A549 (cell line): ENCODE measurements around the gene HBZ. TPM values are rescaled to one million over a fixed set of nuclear protein-coding genes. Genes with fewer than 3 reads are reported as not detected.

Experiments used
- ATAC-seq, 2 experiments: fragments of 200-7000 bp in 1 of 2; fragments of >200 bp in 1 of 2; cut with Nextera tagmentation in 1 of 2; cut with Tn5 transposase in 1 of 2; 3 replicates each; pipeline versions ENCODE4 v1.8.0 to v1.9.1; 2018 to 2020; ENCODE audit warnings: mild to moderate bottlenecking in 1 of 2, moderate library complexity in 1 of 2
- CTCF ChIA-PET: fragments of 300-600 bp; sonication (Branson Sonifier 250); formaldehyde crosslinking; extraction: SDS; loops from one replicate; lab custom pipeline; 2021; ENCODE audit warnings: antibody characterized with exemption, inconsistent platforms; lab: Yijun Ruan, JAX
- POLR2A ChIA-PET: fragments of 350-600 bp; formaldehyde crosslinking; extraction: SDS; loops from one replicate; lab custom pipeline; 2021; ENCODE audit warnings: antibody characterized with exemption, inconsistent platforms; lab: Yijun Ruan, JAX
- DNase-seq, 2 experiments: peaks; one replicate each; pipeline versions ENCODE4 v3.0.0 to v3.0.0-alpha.2; 2011 to 2016; ENCODE audit warnings: low read depth in 1 of 2, low spot score in 1 of 2
- FAIRE-seq: peaks from 2 replicates; lab custom pipeline; 2011; peaks lifted over from hg19 to GRCh38; lab: Jason Lieb, UNC
- H3K27ac ChIP-seq, 2 experiments: fragments of >200 bp; sonication (Bioruptor Twin); formaldehyde crosslinking; 3 replicates each; pipeline ENCODE4 v1.5.1; 2016 to 2017
- H3K4me1 ChIP-seq: fragments of >200 bp; sonication (Bioruptor Twin); formaldehyde crosslinking; 3 replicates; pipeline ENCODE4 v1.6.1; 2016
- H3K4me2 ChIP-seq: fragments of >200 bp; sonication (Bioruptor Twin); formaldehyde crosslinking; 3 replicates; pipeline ENCODE4 v1.6.1; 2016
- H3K4me3 ChIP-seq: fragments of >200 bp; sonication (Bioruptor Twin); formaldehyde crosslinking; 3 replicates; pipeline ENCODE4 v1.5.1; 2016
- H3K9me3 ChIP-seq: fragments of >200 bp; sonication (Bioruptor Twin); formaldehyde crosslinking; 3 replicates; pipeline ENCODE4 v1.6.1; 2016
- CBX8 ChIP-seq: fragments of 200-600 bp; sonication (generic); IDR thresholded peaks from 2 replicates; pipeline ENCODE4 v1.6.1; 2016
- EHF ChIP-seq: fragments of 250-450 bp; sonication (Bioruptor Pico); IDR thresholded peaks from 2 replicates; pipeline ENCODE4 v1.5.0; 2020; ENCODE audit warnings: mild to moderate bottlenecking
- EHMT2 ChIP-seq: fragments of 200-600 bp; sonication (generic); IDR thresholded peaks from 2 replicates; pipeline ENCODE4 v1.6.1; 2016; ENCODE audit warnings: antibody characterized with exemption, low read depth, mild to moderate bottlenecking, moderate library complexity
- ESRRA ChIP-seq: fragments of 150-350 bp; IDR thresholded peaks from 2 replicates; pipeline ENCODE4 v1.6.1; 2014; ENCODE audit warnings: mild to moderate bottlenecking, low read length, borderline replicate concordance
- HOXA7 ChIP-seq: fragments of 250-450 bp; sonication (Bioruptor Pico); IDR thresholded peaks from 2 replicates; pipeline ENCODE4 v1.5.0; 2020; ENCODE audit warnings: mild to moderate bottlenecking, moderate library complexity
- JUNB ChIP-seq: fragments of >200 bp; sonication (Bioruptor Twin); formaldehyde crosslinking; IDR thresholded peaks from 2 replicates; pipeline ENCODE4 v1.6.1; 2016
- MAFK ChIP-seq: fragments of 450-650 bp; IDR thresholded peaks from 2 replicates; pipeline ENCODE4 v1.6.1; 2014; ENCODE audit not compliant: partially characterized antibody
- MAZ ChIP-seq: fragments of 150-350 bp; IDR thresholded peaks from 2 replicates; pipeline ENCODE4 v1.6.1; 2014; ENCODE audit warnings: antibody characterized with exemption, low read depth, low read length, borderline replicate concordance
- PHF8 ChIP-seq: fragments of 200-600 bp; sonication (generic); IDR thresholded peaks from 2 replicates; pipeline ENCODE4 v1.6.1; 2016; ENCODE audit warnings: low read depth, mild to moderate bottlenecking, antibody characterized with exemption, moderate library complexity, borderline replicate concordance
- POLR2A ChIP-seq: IDR thresholded peaks from 2 replicates; pipeline ENCODE4 v1.6.1; 2012; ENCODE audit warnings: mild to moderate bottlenecking, low read length
- POLR2AphosphoS2 ChIP-seq: conservative IDR thresholded peaks from 2 replicates; pipeline ENCODE4 v1.6.1; 2012; ENCODE audit warnings: low read length, improper control_type of control experiment, inconsistent platforms
- RCOR1 ChIP-seq: fragments of 150-350 bp; IDR thresholded peaks from 2 replicates; pipeline ENCODE4 v1.6.1; 2014; ENCODE audit warnings: antibody characterized with exemption, low read length, low read depth
- TP53 ChIP-seq: fragments of 250-450 bp; sonication (Bioruptor Pico); IDR thresholded peaks from 2 replicates; pipeline ENCODE4 v1.5.0; 2021; ENCODE audit warnings: mild to moderate bottlenecking, moderate library complexity
- ZNF302 ChIP-seq: fragments of 250-450 bp; sonication (Bioruptor Pico); IDR thresholded peaks from 2 replicates; pipeline ENCODE4 v1.9.0; 2021; ENCODE audit warnings: inconsistent platforms, mild to moderate bottlenecking, moderate library complexity
- WGBS: methylation state at CpG from one replicate; pipeline ENCODE4 v1.1.6; 2017; ENCODE audit errors: missing lambda C conversion rate; 5-methylcytosine and 5-hydroxymethylcytosine counted together
- polyA plus RNA-seq, 4 experiments: library from polyadenylated mRNA; depleted of rRNA in 3 of 4; stranded (reverse); fragments of >200 nt; fragmentation: RNase III in 1 of 4; extraction: RNeasy Plus Mini Kit Qiagen cat#74134 plus additional on column Dnase treatment in 1 of 4; gene quantifications; 2 replicates in 3 of 4; 3 replicates in 1 of 4; pipeline ENCODE4 v1.2.3, GENCODE V29; 2011 to 2017
- TF ChIP-seq, protein P1 (sequence below): IDR thresholded peaks from 2 replicates; pipeline ENCODE4 v1.6.1; 2012; ENCODE audit warnings: low read depth, borderline replicate concordance
- TF ChIP-seq, protein P2 (sequence below): fragments of >200 bp; sonication (Bioruptor Twin); formaldehyde crosslinking; IDR thresholded peaks from 3 replicates; pipeline ENCODE4 v1.5.1; 2016
- TF ChIP-seq, protein P3 (sequence below): fragments of 150-350 bp; IDR thresholded peaks from 2 replicates; pipeline ENCODE4 v1.6.1; 2014; ENCODE audit warnings: low read depth, mild to moderate bottlenecking, low read length
- TF ChIP-seq, protein P4 (sequence below): fragments of 200-600 bp; sonication (generic); IDR thresholded peaks from 2 replicates; pipeline ENCODE4 v1.6.1; 2016; ENCODE audit warnings: antibody characterized with exemption, mild to moderate bottlenecking, moderate library complexity
- TF ChIP-seq, protein P5 (sequence below): fragments of >200 bp; sonication (Bioruptor Twin); formaldehyde crosslinking; IDR thresholded peaks from 3 replicates; pipeline ENCODE4 v1.6.1; 2016

Gene HBZ
- polyA plus RNA-seq, 2 of the 4 experiments (the other 2 are of a cell fraction): not detected

DNA sequence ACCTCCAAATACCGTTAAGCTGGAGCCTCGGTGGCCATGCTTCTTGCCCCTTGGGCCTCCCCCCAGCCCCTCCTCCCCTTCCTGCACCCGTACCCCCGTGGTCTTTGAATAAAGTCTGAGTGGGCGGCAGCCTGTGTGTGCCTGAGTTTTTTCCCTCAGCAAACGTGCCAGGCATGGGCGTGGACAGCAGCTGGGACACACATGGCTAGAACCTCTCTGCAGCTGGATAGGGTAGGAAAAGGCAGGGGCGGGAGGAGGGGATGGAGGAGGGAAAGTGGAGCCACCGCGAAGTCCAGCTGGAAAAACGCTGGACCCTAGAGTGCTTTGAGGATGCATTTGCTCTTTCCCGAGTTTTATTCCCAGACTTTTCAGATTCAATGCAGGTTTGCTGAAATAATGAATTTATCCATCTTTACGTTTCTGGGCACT lies 25.0 kb downstream of the HBZ start:
- H3K4me2 ChIP-seq: no peak overlapping the region
- H3K27ac ChIP-seq: no peak overlapping the region
- no peak for ATAC-seq
- no peak for DNase-seq
- no peaks in the 10 kb centered on the region for H3K9me3 ChIP-seq
- TF ChIP-seq, protein P1, sequence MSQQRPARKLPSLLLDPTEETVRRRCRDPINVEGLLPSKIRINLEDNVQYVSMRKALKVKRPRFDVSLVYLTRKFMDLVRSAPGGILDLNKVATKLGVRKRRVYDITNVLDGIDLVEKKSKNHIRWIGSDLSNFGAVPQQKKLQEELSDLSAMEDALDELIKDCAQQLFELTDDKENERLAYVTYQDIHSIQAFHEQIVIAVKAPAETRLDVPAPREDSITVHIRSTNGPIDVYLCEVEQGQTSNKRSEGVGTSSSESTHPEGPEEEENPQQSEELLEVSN: no peak
- TF ChIP-seq TP53 (CRISPR knock-in tag) (no peak), ESRRA (no peak), ZNF302 (CRISPR knock-in tag) (no peak), JUNB (no peak), PHF8 (no peak), EHF (CRISPR knock-in tag) (no peak)
- TF ChIP-seq, protein P2, sequence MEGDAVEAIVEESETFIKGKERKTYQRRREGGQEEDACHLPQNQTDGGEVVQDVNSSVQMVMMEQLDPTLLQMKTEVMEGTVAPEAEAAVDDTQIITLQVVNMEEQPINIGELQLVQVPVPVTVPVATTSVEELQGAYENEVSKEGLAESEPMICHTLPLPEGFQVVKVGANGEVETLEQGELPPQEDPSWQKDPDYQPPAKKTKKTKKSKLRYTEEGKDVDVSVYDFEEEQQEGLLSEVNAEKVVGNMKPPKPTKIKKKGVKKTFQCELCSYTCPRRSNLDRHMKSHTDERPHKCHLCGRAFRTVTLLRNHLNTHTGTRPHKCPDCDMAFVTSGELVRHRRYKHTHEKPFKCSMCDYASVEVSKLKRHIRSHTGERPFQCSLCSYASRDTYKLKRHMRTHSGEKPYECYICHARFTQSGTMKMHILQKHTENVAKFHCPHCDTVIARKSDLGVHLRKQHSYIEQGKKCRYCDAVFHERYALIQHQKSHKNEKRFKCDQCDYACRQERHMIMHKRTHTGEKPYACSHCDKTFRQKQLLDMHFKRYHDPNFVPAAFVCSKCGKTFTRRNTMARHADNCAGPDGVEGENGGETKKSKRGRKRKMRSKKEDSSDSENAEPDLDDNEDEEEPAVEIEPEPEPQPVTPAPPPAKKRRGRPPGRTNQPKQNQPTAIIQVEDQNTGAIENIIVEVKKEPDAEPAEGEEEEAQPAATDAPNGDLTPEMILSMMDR: no peak
- TF ChIP-seq, protein P3, sequence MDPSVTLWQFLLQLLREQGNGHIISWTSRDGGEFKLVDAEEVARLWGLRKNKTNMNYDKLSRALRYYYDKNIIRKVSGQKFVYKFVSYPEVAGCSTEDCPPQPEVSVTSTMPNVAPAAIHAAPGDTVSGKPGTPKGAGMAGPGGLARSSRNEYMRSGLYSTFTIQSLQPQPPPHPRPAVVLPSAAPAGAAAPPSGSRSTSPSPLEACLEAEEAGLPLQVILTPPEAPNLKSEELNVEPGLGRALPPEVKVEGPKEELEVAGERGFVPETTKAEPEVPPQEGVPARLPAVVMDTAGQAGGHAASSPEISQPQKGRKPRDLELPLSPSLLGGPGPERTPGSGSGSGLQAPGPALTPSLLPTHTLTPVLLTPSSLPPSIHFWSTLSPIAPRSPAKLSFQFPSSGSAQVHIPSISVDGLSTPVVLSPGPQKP: no peak
- ChIA-PET POLR2A (interaction anchor here (0.7 kb wide), 1 partner anchor 82 kb away, joined by 5 read pairs; no protein-coding TSS in a partner anchor), CTCF (interaction anchor here (0.9 to 2.1 kb wide), 6 partner anchors 50 to 185 kb away, joined by 3 to 10 read pairs (median 4); no protein-coding TSS in a partner anchor)
- WGBS: 50% methylated on average over 8 of the region's 13 CpGs
- FAIRE-seq: no peak
- no peak overlapping the region for H3K4me3 ChIP-seq
- peaks cover 9% of the 10 kb centered on the region; the same call in 1 of the 3 replicates for H3K4me1 ChIP-seq

DNA sequence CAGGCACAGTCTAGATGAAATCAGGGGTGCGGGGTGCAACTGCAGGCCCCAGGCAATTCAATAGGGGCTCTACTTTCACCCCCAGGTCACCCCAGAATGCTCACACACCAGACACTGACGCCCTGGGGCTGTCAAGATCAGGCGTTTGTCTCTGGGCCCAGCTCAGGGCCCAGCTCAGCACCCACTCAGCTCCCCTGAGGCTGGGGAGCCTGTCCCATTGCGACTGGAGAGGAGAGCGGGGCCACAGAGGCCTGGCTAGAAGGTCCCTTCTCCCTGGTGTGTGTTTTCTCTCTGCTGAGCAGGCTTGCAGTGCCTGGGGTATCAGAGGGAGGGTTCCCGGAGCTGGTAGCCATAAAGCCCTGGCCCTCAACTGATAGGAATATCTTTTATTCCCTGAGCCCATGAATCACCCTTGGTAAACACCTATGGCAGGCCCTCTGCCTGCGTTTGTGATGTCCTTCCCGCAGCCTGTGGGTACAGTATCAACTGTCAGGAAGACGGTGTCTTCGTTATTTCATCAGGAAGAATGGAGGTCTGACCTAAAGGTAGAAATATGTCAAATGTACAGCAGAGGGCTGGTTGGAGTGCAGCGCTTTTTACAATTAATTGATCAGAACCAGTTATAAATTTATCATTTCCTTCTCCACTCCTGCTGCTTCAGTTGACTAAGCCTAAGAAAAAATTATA lies 25.7 kb downstream of the HBZ start:
- H3K9me3 ChIP-seq: no peaks in the 10 kb centered on the region
- H3K4me2 ChIP-seq: no peak overlapping the region
- no peak overlapping the region for H3K27ac ChIP-seq
- DNase-seq: no peak
- ATAC-seq: no peak
- ChIA-PET POLR2A (interaction anchor here (0.7 kb wide), 1 partner anchor 81 kb away, joined by 5 read pairs; no protein-coding TSS in a partner anchor), CTCF (interaction anchor here (0.6 to 2.1 kb wide), 6 partner anchors 49 to 184 kb away, joined by 3 to 10 read pairs (median 4); no protein-coding TSS in a partner anchor)
- TF ChIP-seq POLR2A (no peak), RCOR1 (no peak), MAFK (no peak), CBX8 (no peak), HOXA7 (CRISPR knock-in tag) (no peak), TP53 (CRISPR knock-in tag) (no peak), MAZ (no peak), POLR2AphosphoS2 (no peak), EHMT2 (no peak)
- TF ChIP-seq, protein P4, sequence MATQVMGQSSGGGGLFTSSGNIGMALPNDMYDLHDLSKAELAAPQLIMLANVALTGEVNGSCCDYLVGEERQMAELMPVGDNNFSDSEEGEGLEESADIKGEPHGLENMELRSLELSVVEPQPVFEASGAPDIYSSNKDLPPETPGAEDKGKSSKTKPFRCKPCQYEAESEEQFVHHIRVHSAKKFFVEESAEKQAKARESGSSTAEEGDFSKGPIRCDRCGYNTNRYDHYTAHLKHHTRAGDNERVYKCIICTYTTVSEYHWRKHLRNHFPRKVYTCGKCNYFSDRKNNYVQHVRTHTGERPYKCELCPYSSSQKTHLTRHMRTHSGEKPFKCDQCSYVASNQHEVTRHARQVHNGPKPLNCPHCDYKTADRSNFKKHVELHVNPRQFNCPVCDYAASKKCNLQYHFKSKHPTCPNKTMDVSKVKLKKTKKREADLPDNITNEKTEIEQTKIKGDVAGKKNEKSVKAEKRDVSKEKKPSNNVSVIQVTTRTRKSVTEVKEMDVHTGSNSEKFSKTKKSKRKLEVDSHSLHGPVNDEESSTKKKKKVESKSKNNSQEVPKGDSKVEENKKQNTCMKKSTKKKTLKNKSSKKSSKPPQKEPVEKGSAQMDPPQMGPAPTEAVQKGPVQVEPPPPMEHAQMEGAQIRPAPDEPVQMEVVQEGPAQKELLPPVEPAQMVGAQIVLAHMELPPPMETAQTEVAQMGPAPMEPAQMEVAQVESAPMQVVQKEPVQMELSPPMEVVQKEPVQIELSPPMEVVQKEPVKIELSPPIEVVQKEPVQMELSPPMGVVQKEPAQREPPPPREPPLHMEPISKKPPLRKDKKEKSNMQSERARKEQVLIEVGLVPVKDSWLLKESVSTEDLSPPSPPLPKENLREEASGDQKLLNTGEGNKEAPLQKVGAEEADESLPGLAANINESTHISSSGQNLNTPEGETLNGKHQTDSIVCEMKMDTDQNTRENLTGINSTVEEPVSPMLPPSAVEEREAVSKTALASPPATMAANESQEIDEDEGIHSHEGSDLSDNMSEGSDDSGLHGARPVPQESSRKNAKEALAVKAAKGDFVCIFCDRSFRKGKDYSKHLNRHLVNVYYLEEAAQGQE: no peak
- TF ChIP-seq, protein P5, sequence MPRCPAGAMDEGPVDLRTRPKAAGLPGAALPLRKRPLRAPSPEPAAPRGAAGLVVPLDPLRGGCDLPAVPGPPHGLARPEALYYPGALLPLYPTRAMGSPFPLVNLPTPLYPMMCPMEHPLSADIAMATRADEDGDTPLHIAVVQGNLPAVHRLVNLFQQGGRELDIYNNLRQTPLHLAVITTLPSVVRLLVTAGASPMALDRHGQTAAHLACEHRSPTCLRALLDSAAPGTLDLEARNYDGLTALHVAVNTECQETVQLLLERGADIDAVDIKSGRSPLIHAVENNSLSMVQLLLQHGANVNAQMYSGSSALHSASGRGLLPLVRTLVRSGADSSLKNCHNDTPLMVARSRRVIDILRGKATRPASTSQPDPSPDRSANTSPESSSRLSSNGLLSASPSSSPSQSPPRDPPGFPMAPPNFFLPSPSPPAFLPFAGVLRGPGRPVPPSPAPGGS: no peak
- no peak for FAIRE-seq
- 67% methylated on average over 6 of the region's 11 CpGs for WGBS
- peaks cover 9% of the 10 kb centered on the region; the same call in 1 of the 3 replicates for H3K4me1 ChIP-seq
- no peak overlapping the region for H3K4me3 ChIP-seq
